Mesenchymal stem cell (in vitro differentiated cells and primary cell): ENCODE data around the gene GDI2.
A peak's percentile ranks its signal among the peaks of the same experiment; 100 is the strongest.

Experiments used
- DNase-seq: peaks from one replicate; pipeline ENCODE4 v3.0.0-alpha.2; 2013
- H2AFZ ChIP-seq: one replicate; pipeline ENCODE4 v1.6.1; 2013; ENCODE audit warnings: low read depth, mild to moderate bottlenecking, control low read depth, inconsistent platforms, low read length, moderate library complexity
- H2AK5ac ChIP-seq: 2 replicates; pipeline ENCODE4 v1.6.1; 2013; ENCODE audit warnings: low read length, moderate library complexity, mild to moderate bottlenecking, inconsistent platforms; ENCODE audit not compliant: severe bottlenecking
- H2BK120ac ChIP-seq: one replicate; pipeline ENCODE4 v1.6.1; 2013; ENCODE audit warnings: low read depth, mild to moderate bottlenecking, inconsistent platforms, low read length, moderate library complexity
- H2BK12ac ChIP-seq, 2 experiments: one replicate each; pipeline ENCODE4 v1.6.1; 2013; ENCODE audit warnings: inconsistent platforms in 2 of 2, low read length in 2 of 2, mild to moderate bottlenecking in 2 of 2, moderate library complexity in 2 of 2, control low read depth in 1 of 2
- H2BK15ac ChIP-seq: one replicate; pipeline ENCODE4 v1.6.1; 2013; ENCODE audit warnings: mild to moderate bottlenecking, low read depth, inconsistent platforms; ENCODE audit not compliant: poor library complexity, severe bottlenecking
- H2BK5ac ChIP-seq: 2 replicates; pipeline ENCODE4 v1.6.1; 2013; ENCODE audit warnings: low read depth, mild to moderate bottlenecking, low read length, control low read depth, inconsistent platforms; ENCODE audit not compliant: poor library complexity, severe bottlenecking
- H3K14ac ChIP-seq, 2 experiments: one replicate each; pipeline ENCODE4 v1.6.1; 2013; ENCODE audit warnings: inconsistent platforms in 2 of 2, low read length in 2 of 2, control low read depth in 1 of 2, mild to moderate bottlenecking in 1 of 2, moderate library complexity in 1 of 2
- H3K18ac ChIP-seq, 2 experiments: one replicate each; pipeline ENCODE4 v1.6.1; 2013; ENCODE audit warnings: inconsistent platforms in 2 of 2, low read length in 2 of 2, control low read depth in 1 of 2, low read depth in 1 of 2, mild to moderate bottlenecking in 1 of 2
- H3K23ac ChIP-seq, 2 experiments: one replicate each; pipeline ENCODE4 v1.6.1; 2013; ENCODE audit warnings: inconsistent platforms in 2 of 2, low read length in 2 of 2, mild to moderate bottlenecking in 2 of 2, moderate library complexity in 2 of 2, control low read depth in 1 of 2
- H3K27ac ChIP-seq: 2 replicates; pipeline ENCODE4 v1.5.1; 2013; ENCODE audit warnings: mild to moderate bottlenecking, moderate library complexity, low read length, control low read depth, inconsistent platforms; ENCODE audit not compliant: poor library complexity, severe bottlenecking
- H3K27me3 ChIP-seq, 2 experiments: 2 replicates each; pipeline versions ENCODE4 v1.6.1 to v1.7.0; 2013; ENCODE audit warnings: low read length in 2 of 2, mild to moderate bottlenecking in 2 of 2, moderate library complexity in 2 of 2, control low read depth in 1 of 2, inconsistent platforms in 1 of 2; ENCODE audit not compliant: control insufficient read depth in 1 of 2, insufficient read depth in 1 of 2
- H3K36me3 ChIP-seq, 2 experiments: 2 replicates each; pipeline versions ENCODE4 v1.6.1 to v1.7.0; 2013; ENCODE audit warnings: low read length in 2 of 2, control low read depth in 1 of 2, inconsistent platforms in 1 of 2, low read depth in 1 of 2, mild to moderate bottlenecking in 1 of 2; ENCODE audit not compliant: insufficient read depth in 2 of 2, control insufficient read depth in 1 of 2
- H3K4ac ChIP-seq, 2 experiments: one replicate each; pipeline ENCODE4 v1.6.1; 2013; ENCODE audit warnings: inconsistent platforms in 2 of 2, low read length in 2 of 2, mild to moderate bottlenecking in 2 of 2, moderate library complexity in 2 of 2, control low read depth in 1 of 2, low read depth in 1 of 2
- H3K4me1 ChIP-seq: 2 replicates; pipeline ENCODE4 v1.6.1; 2013; ENCODE audit warnings: low read depth, low read length, control low read depth; ENCODE audit not compliant: control insufficient read depth, insufficient read depth
- H3K4me2 ChIP-seq: 2 replicates; pipeline ENCODE4 v1.6.1; 2013; ENCODE audit warnings: low read length, mild to moderate bottlenecking, inconsistent platforms; ENCODE audit not compliant: poor library complexity, severe bottlenecking
- H3K4me3 ChIP-seq, 2 experiments: 2 replicates each; pipeline versions ENCODE4 v1.5.1 to v1.7.0; 2013; ENCODE audit warnings: low read length in 2 of 2, mild to moderate bottlenecking in 2 of 2, control low read depth in 1 of 2, low read depth in 1 of 2; ENCODE audit not compliant: insufficient read depth in 1 of 2
- H3K79me1 ChIP-seq: replicated peaks from 2 replicates; pipeline ENCODE4 v1.6.1; 2013; ENCODE audit warnings: mild to moderate bottlenecking, control low read depth, low read length, inconsistent platforms; ENCODE audit not compliant: poor library complexity, severe bottlenecking
- H3K9ac ChIP-seq: 2 replicates; pipeline ENCODE4 v1.7.0; 2013; ENCODE audit warnings: mild to moderate bottlenecking, low read length, moderate library complexity
- H3K9me3 ChIP-seq: 2 replicates; pipeline ENCODE4 v1.7.0; 2013; ENCODE audit warnings: mild to moderate bottlenecking, low read length; ENCODE audit not compliant: control insufficient read depth
- H4K8ac ChIP-seq: one replicate; pipeline ENCODE4 v1.6.1; 2013; ENCODE audit warnings: inconsistent platforms, mild to moderate bottlenecking, low read length, moderate library complexity
- H4K91ac ChIP-seq: one replicate; pipeline ENCODE4 v1.6.1; 2013; ENCODE audit warnings: mild to moderate bottlenecking, low read length, inconsistent platforms
- WGBS: methylation state at CpG from one replicate; pipeline ENCODE4 v1.1.7; 2013; ENCODE audit warnings: mixed read lengths; 5-methylcytosine and 5-hydroxymethylcytosine counted together

GDI2 gene

GRCh38 chr10:5774987-5775620 lies 38.1 kb downstream of the GDI2 start:
- 99% methylated on average over 7 of the region's 8 CpGs for WGBS
- H2BK5ac ChIP-seq = no peak overlapping the region

GRCh38 chr10:5766189-5766588 lies 47.0 kb downstream of the GDI2 start:
- no peak overlapping the region for H3K23ac ChIP-seq
- no peak overlapping the region for H2AK5ac ChIP-seq
- no peaks in the 10 kb centered on the region for H3K27me3 ChIP-seq
- no peak overlapping the region for H4K8ac ChIP-seq
- H3K4ac ChIP-seq = no peak overlapping the region
- H3K4me2 ChIP-seq = no peak overlapping the region
- peaks cover 15% of the 10 kb centered on the region for H3K79me1 ChIP-seq
- 94% methylated on average over 2 of the region's 2 CpGs for WGBS
- H3K27ac ChIP-seq = no peak overlapping the region
- no peak for DNase-seq
- H2BK5ac ChIP-seq = no peak overlapping the region
- H3K9me3 ChIP-seq = no peaks in the 10 kb centered on the region
- H4K91ac ChIP-seq = no peak overlapping the region
- peaks cover 27 to 95% of the 10 kb centered on the region in 2 experiments for H3K36me3 ChIP-seq
- no peak overlapping the region for H2BK15ac ChIP-seq
- H2BK120ac ChIP-seq = no peak overlapping the region
- no peak overlapping the region for H2AFZ ChIP-seq
- H3K14ac ChIP-seq = no peak overlapping the region
- H2BK12ac ChIP-seq = no peak overlapping the region
- H3K9ac ChIP-seq = no peak overlapping the region
- no peak overlapping the region for H3K18ac ChIP-seq
- H3K4me1 ChIP-seq = no peaks in the 10 kb centered on the region
- H3K4me3 ChIP-seq = no peak overlapping the region

More at GRCh38 chr10:5774987-5775620, 38.1 kb downstream of the GDI2 start:
- no peak overlapping the region for H2BK12ac ChIP-seq
- H3K9me3 ChIP-seq = no peaks in the 10 kb centered on the region
- H3K4me1 ChIP-seq = peaks cover 7% of the 10 kb centered on the region
- no peak overlapping the region for H3K4me3 ChIP-seq
- no peak overlapping the region for H4K91ac ChIP-seq
- H2AFZ ChIP-seq = no peak overlapping the region
- no peak for DNase-seq
- no peak overlapping the region for H2BK15ac ChIP-seq
- H3K9ac ChIP-seq = no peak overlapping the region
- no peak overlapping the region for H3K23ac ChIP-seq
- H3K79me1 ChIP-seq = peaks cover 2% of the 10 kb centered on the region
- H3K4me2 ChIP-seq = no peak overlapping the region
- no peak overlapping the region for H3K4ac ChIP-seq
- H4K8ac ChIP-seq = no peak overlapping the region
- no peaks in the 10 kb centered on the region for H3K27me3 ChIP-seq
- H2BK120ac ChIP-seq = no peak overlapping the region
- no peak overlapping the region for H3K14ac ChIP-seq
- no peak overlapping the region for H3K27ac ChIP-seq
- H3K18ac ChIP-seq = no peak overlapping the region
- peaks cover 33 to 61% of the 10 kb centered on the region in 2 experiments for H3K36me3 ChIP-seq
- no peak overlapping the region for H2AK5ac ChIP-seq

GRCh38 chr10:5765617-5766016 lies 47.6 kb downstream of the GDI2 start:
- Histone ChIP-seq H2BK15ac (no peak overlapping the region), H2AK5ac (no peak overlapping the region), H3K18ac (no peak overlapping the region), H3K79me1 (peaks cover 15% of the 10 kb centered on the region), H3K4me1 (no peaks in the 10 kb centered on the region), H3K4me3 (no peak overlapping the region), H4K91ac (no peak overlapping the region), H3K4ac (no peak overlapping the region), H4K8ac (no peak overlapping the region), H3K9me3 (no peaks in the 10 kb centered on the region), H2BK5ac (no peak overlapping the region), H3K27ac (no peak overlapping the region), H2BK12ac (no peak overlapping the region), H2AFZ (no peak overlapping the region), H2BK120ac (no peak overlapping the region), H3K23ac (no peak overlapping the region), H3K27me3 (no peaks in the 10 kb centered on the region), H3K9ac (no peak overlapping the region), H3K36me3 (peaks cover 27 to 97% of the 10 kb centered on the region in 2 experiments), H3K4me2 (no peak overlapping the region), H3K14ac (no peak overlapping the region)
- WGBS = no CpG with 5 or more reads among the region's 2 CpGs
- DNase-seq = no peak

GRCh38 chr10:5764422-5765297 lies 48.6 kb downstream of the GDI2 start:
- Histone ChIP-seq H3K9me3 (no peaks in the 10 kb centered on the region), H3K36me3 (peaks cover 29 to 100% of the 10 kb centered on the region in 2 experiments), H2AK5ac (no peak overlapping the region), H4K91ac (no peak overlapping the region), H3K9ac (no peak overlapping the region), H4K8ac (no peak overlapping the region), H2BK5ac (no peak overlapping the region), H3K18ac (no peak overlapping the region), H3K79me1 (peaks cover 15% of the 10 kb centered on the region), H3K27ac (no peak overlapping the region), H3K4me3 (no peak overlapping the region), H2BK12ac (peak overlapping the region in 1 of 2 experiments; percentile 33), H3K23ac (no peak overlapping the region), H3K4me2 (no peak overlapping the region), H3K4ac (no peak overlapping the region), H3K4me1 (no peaks in the 10 kb centered on the region), H3K27me3 (no peaks in the 10 kb centered on the region), H2AFZ (no peak overlapping the region), H2BK120ac (no peak overlapping the region), H2BK15ac (no peak overlapping the region), H3K14ac (no peak overlapping the region)
- no peak for DNase-seq
- WGBS = 92% methylated on average over 10 of the region's 10 CpGs
